ENCODE data around the gene ZG16.
A peak's percentile ranks its signal among the peaks of the same experiment; 100 is the strongest.

DNA sequence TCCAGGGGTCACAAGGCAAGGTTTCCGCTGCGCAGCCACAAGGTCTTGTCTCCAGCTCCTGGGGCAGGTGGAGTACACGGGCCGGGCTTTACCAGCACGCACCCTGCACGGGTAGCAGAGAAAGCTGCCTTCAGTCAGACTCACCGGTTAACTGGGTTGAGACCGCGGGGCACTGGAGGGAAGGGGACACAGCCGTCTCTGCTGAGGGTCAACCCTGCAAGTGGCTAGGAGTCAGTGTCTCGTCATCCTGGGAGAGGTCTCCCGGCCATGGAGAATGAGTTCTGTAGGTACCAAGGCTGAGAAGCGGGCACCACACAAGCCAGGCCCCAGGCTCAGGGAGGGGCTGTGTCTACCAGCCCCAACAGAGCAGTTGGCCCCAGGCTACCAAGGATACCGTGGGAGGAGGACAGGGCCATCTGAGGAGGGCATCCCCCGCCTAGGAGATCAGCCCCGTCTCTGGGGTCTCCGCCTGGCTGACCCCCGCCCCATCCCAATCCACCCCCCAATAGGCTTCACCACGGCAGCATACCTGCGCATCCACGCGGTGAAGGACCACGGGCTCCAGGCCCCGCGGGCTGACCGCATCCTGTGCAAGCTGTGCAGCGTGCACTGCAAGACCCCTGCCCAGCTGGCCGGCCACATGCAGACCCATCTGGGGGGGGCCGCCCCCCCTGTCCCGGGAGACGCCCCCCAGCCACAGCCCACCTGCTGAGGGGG, 31.1 kb downstream of the ZG16 start:
- TF ChIP-seq POLR2A (IDR thresholded peaks at IDR 0.05; ENCODE audit: low read depth, low read length), result 0 out of 2 replicates have a peak, but pooled peaks have one; percentile 18
- TF ChIP-seq POLR2AphosphoS5 (IDR thresholded peaks at IDR 0.05; ENCODE audit: low read depth, low read length), result no peak

Measured in GM12891 (cell line).